Measurements from ENCODE around the gene CD276.

CD276 gene

DNA sequence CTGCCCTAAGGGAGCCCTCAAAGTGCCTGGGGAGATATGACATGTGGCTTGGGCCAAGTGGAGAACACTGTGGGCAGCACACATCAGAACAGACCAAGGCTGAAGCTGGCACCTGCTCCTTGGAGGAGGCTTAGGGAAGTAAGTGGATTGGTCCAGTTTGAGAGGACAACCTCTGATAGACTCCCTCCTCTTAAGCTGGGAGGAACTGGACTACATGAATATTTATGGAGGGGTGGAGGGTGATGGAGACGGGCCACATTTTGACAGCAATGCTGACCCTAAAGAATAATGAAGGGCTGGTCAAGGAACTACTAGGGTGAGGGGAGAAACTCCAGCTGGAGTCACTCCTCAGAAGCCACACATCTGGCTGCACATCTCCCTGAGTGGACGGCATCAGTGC lies 6.5 kb upstream of the CD276 start:
- DNase-seq (ENCODE audit: low spot score), result no peak
- no peak overlapping the region for H3K27ac ChIP-seq
- no peak for TF ChIP-seq CTCF (conservative IDR thresholded peaks at IDR 0.05; ENCODE audit: low read depth)
- ChIA-PET CTCF (interaction anchor here (0.6 to 3.9 kb wide), 11 partner anchors 9 to 389 kb away, joined by 3 to 79 read pairs (median 10); partner anchors contain the start of gene NPTN), POLR2A (ENCODE audit: low non-redundant PET) (no interaction called here)

- no peak overlapping the region for H3K27ac ChIP-seq
- ChIA-PET POLR2A (ENCODE audit: low non-redundant PET) (no interaction called here), CTCF (interaction anchor here (0.6 to 3.9 kb wide), 4 partner anchors 20 to 47 kb away, joined by 3 to 79 read pairs (median 14); no protein-coding TSS in a partner anchor)
- TF ChIP-seq CTCF (conservative IDR thresholded peaks at IDR 0.05; ENCODE audit: low read depth), result no peak
- DNase-seq (ENCODE audit: low spot score), result no peak
Measured at GRCh38 chr15:73678498-73678897, 5.7 kb upstream of the CD276 start.

GRCh38 chr15:73679180-73679579 lies 5.0 kb upstream of the CD276 start:
- POLR2A ChIA-PET (ENCODE audit: low non-redundant PET), result no interaction called here

DNA sequence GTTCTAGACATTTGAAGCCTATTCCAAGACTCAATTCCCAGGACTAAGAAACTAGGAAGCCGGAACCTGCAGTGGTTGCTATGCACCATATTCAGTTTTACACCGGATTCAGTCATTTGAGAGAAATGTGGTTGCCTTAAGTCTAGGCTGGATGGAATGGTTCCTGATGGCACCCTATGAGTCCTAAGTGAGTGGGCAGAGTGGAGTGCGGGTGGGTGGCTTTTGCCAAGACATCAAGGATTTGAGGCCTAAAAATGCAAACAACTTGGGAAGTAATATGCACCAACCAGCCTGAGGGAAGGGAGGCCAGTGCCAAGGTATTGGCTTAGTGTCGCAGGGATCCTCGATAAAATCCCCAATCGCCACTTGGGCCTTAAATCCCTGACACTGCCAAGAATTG lies 4.2 kb upstream of the CD276 start:
- CTCF ChIA-PET, result no interaction called here
- DNase-seq (ENCODE audit: low spot score), result no peak
- no peak for TF ChIP-seq CTCF (conservative IDR thresholded peaks at IDR 0.05; ENCODE audit: low read depth)
- POLR2A ChIA-PET (ENCODE audit: low non-redundant PET), result no interaction called here
- H3K27ac ChIP-seq, result no peak overlapping the region

More at GRCh38 chr15:73679180-73679579, 5.0 kb upstream of the CD276 start:
- TF ChIP-seq CTCF (conservative IDR thresholded peaks at IDR 0.05; ENCODE audit: low read depth), result no peak
- H3K27ac ChIP-seq, result no peak overlapping the region
- DNase-seq (ENCODE audit: low spot score), result no peak
- CTCF ChIA-PET, result interaction anchor here (3.9 kb wide), 1 partner anchor 19 kb away, joined by 79 read pairs; no protein-coding TSS in a partner anchor

- ChIA-PET CTCF (interaction anchor here (1.3 kb wide), 1 partner anchor 24 kb away, joined by 3 read pairs; no protein-coding TSS in a partner anchor), POLR2A (ENCODE audit: low non-redundant PET) (no interaction called here)
- no peak overlapping the region for H3K27ac ChIP-seq
- TF ChIP-seq CTCF (conservative IDR thresholded peaks at IDR 0.05; ENCODE audit: low read depth), result no peak
- DNase-seq (ENCODE audit: low spot score), result no peak
Measured at GRCh38 chr15:73680549-73680948, 3.6 kb upstream of the CD276 start.

DNA sequence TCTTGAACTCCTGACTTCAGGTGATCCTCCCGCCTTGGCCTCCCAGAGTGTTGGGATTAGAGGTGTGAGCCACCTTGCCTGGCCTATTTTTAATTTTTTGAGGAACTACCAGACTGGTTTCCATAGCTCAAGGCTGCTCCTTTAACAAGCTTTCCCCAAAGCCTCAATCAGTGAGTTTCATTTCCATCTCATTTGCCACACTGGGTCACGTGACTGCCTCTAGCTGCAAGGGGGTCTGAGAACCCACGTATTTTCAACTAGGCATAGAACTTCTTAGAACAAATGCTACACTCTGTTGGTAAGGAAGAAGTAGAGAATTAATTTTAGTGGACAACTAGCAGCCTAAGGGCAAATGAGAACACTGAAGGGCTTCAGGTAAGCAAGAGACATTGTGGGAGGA lies 3.1 kb upstream of the CD276 start:
- no peak overlapping the region for H3K27ac ChIP-seq
- no peak for DNase-seq (ENCODE audit: low spot score)
- TF ChIP-seq CTCF (conservative IDR thresholded peaks at IDR 0.05; ENCODE audit: low read depth), result no peak
- POLR2A ChIA-PET (ENCODE audit: low non-redundant PET), result no interaction called here
- CTCF ChIA-PET, result interaction anchor here (1.3 kb wide), 1 partner anchor 23 kb away, joined by 3 read pairs; no protein-coding TSS in a partner anchor

Data from RWPE1 (cell line).